Measurements from ENCODE around the gene USH1C. TPM values are rescaled to one million over a fixed set of nuclear protein-coding genes. Genes with fewer than 3 reads are reported as not detected.

Gene USH1C
- total and polyA plus RNA-seq, 2 of the 13 experiments (the other 11 are each of a cell fraction or from before 2014, with no cell fraction given), result not detected

DNA sequence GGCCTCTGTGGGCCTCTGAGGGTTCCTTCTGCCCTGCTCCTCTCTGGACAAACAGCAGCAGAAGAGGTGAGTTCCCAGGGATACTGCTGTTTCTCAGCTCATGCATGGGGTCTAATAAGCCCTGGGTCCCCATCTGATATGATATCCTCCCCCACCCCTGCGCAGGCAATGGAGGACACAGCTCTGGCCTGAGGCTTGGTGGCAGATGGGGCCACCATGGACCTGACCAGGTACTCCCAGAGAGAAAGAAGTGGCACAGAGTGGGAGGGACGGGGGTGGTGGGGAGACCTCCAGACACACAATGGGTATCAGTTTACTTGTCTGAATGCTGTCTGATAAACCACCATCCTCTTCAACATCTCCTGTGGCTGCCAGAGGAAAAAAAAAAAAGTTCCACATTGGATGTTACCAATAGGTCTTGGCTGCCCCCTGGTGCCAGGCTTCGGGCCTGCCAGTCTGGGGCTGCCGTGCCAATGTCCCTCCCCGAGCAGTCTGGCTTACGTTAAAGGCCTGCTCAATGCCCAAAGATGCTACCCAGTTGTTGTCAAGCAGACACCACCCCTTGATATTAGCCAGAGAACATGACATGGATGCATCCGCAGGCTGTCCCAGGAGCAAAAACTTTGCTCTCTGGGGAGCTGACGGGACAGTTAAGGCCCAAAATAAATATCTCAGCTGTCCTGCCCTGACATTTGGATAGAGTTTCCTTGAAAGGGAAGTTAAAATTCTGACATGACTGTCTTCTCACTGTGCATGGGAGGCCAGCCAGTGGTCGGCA is 39.7 kb downstream of the USH1C start:
- peak; percentile 45 for DNase-seq (ENCODE audit: low spot score)
- BruUV-seq (replicated peaks), result no TSS peak
- Histone ChIP-seq H3K4me3 (replicated peaks in 1 of 3; ENCODE audit: insufficient read depth in 1 of 3, low read depth in 2 of 3, low read length in 3 of 3) (no peak overlapping the region), H3K27me3 (ENCODE audit: control insufficient read depth in 1 of 2, insufficient read depth in 2 of 2, low read length in 2 of 2) (peaks cover 1 to 8% of the 10 kb centered on the region in 2 experiments; a peak in 2 of 5 replicates), H3K36me3 (replicated peaks in 1 of 2; ENCODE audit: control insufficient read depth in 1 of 2, insufficient read depth in 2 of 2, low read length in 2 of 2) (no peaks in the 10 kb centered on the region), H3K79me2 (ENCODE audit: insufficient read depth, low read length) (no peaks in the 10 kb centered on the region), H3K4me1 (ENCODE audit: insufficient read depth, low read length) (no peaks in the 10 kb centered on the region), H3K27ac (ENCODE audit: extremely low read length, insufficient read depth, low read length) (no peak overlapping the region), H4K20me1 (ENCODE audit: insufficient read depth, low read length) (no peaks in the 10 kb centered on the region), H3K4me2 (ENCODE audit: low read depth, low read length) (no peak overlapping the region), H2AFZ (ENCODE audit: low read length) (no peak overlapping the region), H3K9ac (ENCODE audit: insufficient read depth, low read depth, low read length) (no peak overlapping the region), H3K9me3 (ENCODE audit: low read length) (no peaks in the 10 kb centered on the region)
- FAIRE-seq, result peak; percentile 32
- ChIA-PET POLR2A (interaction anchor here (1.0 kb wide), 1 partner anchor 120 kb away, joined by 3 read pairs; no protein-coding TSS in a partner anchor), CTCF (ENCODE audit: low intra/inter-chr PET ratio, low total read pairs) (interaction anchor here (0.7 to 2.4 kb wide), 6 partner anchors 115 to 274 kb away, joined by 3 to 34 read pairs (median 8); partner anchors contain the start of gene KCNJ11)
- 21% methylated on average over 9 of the region's 9 CpGs for WGBS (ENCODE audit: low lambda C conversion rate)
- peak; percentile 83 for ATAC-seq
- intact Hi-C loops (cut with micrococcal nuclease; ENCODE audit: unreplicated experiment) (loop anchor here (1.0 to 10.0 kb wide), 3 partner anchors 120 to 270 kb away; no protein-coding TSS in a partner anchor), in situ Hi-C loops (cut with HindIII; ENCODE audit: extremely low pct_ligation_motif_present, low pct_unique_long_range_greater_than_20kb) (loop anchor here (5.0 to 25.0 kb wide), 2 partner anchors 122 to 267 kb away; no protein-coding TSS in a partner anchor)
- TF ChIP-seq HHEX (CRISPR knock-in tag; IDR thresholded peaks at IDR 0.05) (no peak), ZNF501 (CRISPR knock-in tag; IDR thresholded peaks at IDR 0.05) (0 out of 2 replicates have a peak, but pooled peaks have one; percentile 27), SMC3 (IDR thresholded peaks at IDR 0.05; ENCODE audit: low read length) (peak; percentile 70), LCORL (IDR thresholded peaks at IDR 0.05) (no peak), LCORL (CRISPR knock-in tag; IDR thresholded peaks at IDR 0.05) (no peak), TP53 (CRISPR knock-in tag; conservative IDR thresholded peaks at IDR 0.05) (no peak), ELF3 (CRISPR knock-in tag; IDR thresholded peaks at IDR 0.05) (no peak), FOXO1 (CRISPR knock-in tag; IDR thresholded peaks at IDR 0.05) (no peak), ETV5 (CRISPR knock-in tag; IDR thresholded peaks at IDR 0.05; ENCODE audit: borderline replicate concordance) (no peak), RAD21 (CRISPR knock-in tag; IDR thresholded peaks at IDR 0.05) (peak; percentile 76), KDM2A (CRISPR knock-in tag; IDR thresholded peaks at IDR 0.05; ENCODE audit: borderline replicate concordance, low read depth) (peak; percentile 50; the same call in 1 of the 2 replicates), POLR2AphosphoS5 (IDR thresholded peaks at IDR 0.05; ENCODE audit: low read depth, low read length) (no peak)
- TF ChIP-seq, protein P1, sequence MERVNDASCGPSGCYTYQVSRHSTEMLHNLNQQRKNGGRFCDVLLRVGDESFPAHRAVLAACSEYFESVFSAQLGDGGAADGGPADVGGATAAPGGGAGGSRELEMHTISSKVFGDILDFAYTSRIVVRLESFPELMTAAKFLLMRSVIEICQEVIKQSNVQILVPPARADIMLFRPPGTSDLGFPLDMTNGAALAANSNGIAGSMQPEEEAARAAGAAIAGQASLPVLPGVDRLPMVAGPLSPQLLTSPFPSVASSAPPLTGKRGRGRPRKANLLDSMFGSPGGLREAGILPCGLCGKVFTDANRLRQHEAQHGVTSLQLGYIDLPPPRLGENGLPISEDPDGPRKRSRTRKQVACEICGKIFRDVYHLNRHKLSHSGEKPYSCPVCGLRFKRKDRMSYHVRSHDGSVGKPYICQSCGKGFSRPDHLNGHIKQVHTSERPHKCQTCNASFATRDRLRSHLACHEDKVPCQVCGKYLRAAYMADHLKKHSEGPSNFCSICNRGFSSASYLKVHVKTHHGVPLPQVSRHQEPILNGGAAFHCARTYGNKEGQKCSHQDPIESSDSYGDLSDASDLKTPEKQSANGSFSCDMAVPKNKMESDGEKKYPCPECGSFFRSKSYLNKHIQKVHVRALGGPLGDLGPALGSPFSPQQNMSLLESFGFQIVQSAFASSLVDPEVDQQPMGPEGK (CRISPR knock-in tag; IDR thresholded peaks at IDR 0.05), result 0 out of 2 replicates have a peak, but pooled peaks have one; percentile 15
- TF ChIP-seq, protein P2, sequence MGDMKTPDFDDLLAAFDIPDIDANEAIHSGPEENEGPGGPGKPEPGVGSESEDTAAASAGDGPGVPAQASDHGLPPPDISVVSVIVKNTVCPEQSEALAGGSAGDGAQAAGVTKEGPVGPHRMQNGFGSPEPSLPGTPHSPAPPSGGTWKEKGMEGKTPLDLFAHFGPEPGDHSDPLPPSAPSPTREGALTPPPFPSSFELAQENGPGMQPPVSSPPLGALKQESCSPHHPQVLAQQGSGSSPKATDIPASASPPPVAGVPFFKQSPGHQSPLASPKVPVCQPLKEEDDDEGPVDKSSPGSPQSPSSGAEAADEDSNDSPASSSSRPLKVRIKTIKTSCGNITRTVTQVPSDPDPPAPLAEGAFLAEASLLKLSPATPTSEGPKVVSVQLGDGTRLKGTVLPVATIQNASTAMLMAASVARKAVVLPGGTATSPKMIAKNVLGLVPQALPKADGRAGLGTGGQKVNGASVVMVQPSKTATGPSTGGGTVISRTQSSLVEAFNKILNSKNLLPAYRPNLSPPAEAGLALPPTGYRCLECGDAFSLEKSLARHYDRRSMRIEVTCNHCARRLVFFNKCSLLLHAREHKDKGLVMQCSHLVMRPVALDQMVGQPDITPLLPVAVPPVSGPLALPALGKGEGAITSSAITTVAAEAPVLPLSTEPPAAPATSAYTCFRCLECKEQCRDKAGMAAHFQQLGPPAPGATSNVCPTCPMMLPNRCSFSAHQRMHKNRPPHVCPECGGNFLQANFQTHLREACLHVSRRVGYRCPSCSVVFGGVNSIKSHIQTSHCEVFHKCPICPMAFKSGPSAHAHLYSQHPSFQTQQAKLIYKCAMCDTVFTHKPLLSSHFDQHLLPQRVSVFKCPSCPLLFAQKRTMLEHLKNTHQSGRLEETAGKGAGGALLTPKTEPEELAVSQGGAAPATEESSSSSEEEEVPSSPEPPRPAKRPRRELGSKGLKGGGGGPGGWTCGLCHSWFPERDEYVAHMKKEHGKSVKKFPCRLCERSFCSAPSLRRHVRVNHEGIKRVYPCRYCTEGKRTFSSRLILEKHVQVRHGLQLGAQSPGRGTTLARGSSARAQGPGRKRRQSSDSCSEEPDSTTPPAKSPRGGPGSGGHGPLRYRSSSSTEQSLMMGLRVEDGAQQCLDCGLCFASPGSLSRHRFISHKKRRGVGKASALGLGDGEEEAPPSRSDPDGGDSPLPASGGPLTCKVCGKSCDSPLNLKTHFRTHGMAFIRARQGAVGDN (CRISPR knock-in tag; IDR thresholded peaks at IDR 0.05), result peak; percentile 23; the same call in 1 of the 2 replicates
- TF ChIP-seq, protein P3, sequence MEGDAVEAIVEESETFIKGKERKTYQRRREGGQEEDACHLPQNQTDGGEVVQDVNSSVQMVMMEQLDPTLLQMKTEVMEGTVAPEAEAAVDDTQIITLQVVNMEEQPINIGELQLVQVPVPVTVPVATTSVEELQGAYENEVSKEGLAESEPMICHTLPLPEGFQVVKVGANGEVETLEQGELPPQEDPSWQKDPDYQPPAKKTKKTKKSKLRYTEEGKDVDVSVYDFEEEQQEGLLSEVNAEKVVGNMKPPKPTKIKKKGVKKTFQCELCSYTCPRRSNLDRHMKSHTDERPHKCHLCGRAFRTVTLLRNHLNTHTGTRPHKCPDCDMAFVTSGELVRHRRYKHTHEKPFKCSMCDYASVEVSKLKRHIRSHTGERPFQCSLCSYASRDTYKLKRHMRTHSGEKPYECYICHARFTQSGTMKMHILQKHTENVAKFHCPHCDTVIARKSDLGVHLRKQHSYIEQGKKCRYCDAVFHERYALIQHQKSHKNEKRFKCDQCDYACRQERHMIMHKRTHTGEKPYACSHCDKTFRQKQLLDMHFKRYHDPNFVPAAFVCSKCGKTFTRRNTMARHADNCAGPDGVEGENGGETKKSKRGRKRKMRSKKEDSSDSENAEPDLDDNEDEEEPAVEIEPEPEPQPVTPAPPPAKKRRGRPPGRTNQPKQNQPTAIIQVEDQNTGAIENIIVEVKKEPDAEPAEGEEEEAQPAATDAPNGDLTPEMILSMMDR (CRISPR knock-in tag; IDR thresholded peaks at IDR 0.05), result peak; percentile 87
